ENCODE data around the gene TNFRSF9.
A peak's percentile ranks its signal among the peaks of the same experiment; 100 is the strongest.
"Not testable (repeated sequence)": the region's sequence is repeated elsewhere in the genome, so short reads cannot be mapped to it uniquely, and the experiment has no call there.

The TNFRSF9 gene

DNA sequence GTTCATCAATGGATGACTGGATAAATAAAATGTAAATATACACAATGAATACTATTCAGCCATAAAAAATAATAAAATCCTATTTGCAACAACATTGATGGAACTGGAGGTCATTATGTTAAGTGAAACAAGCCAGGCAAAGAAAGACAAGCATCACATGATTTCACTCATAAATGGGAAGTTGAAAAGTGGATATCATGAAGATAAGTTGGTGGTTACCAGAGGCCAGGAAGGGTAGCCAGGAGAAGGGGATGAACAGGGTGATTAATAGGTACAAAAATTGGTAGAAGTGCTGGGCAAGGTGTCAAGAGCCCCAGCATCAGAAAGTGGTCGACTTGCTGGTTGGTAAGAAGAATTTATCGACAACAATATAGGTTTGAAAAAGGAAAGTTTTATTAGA is 19.5 kb upstream of the TNFRSF9 start:
- DNase-seq = no peak

DNA sequence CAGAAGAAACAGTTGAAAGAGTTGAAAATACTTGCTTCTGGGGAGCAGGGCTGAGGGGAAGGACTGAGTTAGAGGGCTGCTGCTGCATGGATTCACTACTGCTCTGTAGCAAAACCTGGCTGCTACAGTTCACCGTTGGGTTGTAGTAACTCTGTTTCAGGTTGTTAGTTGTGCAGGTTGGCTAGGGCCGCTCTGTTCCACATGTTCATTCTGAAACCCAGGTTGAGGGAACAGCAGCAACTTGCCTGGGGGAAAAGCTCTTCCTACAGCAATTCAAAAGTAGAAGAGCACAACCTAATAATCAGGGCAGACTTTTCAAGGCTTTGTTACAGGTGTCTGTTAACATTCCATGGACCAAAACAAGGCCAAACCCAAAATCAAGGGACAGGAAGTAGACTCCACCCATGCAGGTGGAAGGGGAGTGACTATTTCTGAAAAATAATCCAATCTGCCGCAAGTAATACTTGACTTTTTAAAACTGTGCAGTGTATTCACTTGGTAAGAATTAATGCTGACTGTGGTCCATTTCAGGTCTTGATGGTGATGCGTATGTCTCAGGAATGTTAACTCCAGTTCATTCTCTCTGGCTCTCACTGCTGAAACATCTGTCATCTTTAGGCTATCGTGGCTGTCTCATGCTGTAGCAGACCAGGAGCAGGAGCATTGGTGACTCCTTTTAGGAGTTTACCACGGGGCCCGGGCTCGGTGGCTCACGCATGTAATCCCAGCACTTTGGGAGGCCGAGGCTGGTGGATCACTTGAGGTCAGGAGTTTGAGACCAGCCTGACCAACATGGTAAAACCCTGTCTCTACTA is 15.8 kb upstream of the TNFRSF9 start:
- DNase-seq = no peak

DNA sequence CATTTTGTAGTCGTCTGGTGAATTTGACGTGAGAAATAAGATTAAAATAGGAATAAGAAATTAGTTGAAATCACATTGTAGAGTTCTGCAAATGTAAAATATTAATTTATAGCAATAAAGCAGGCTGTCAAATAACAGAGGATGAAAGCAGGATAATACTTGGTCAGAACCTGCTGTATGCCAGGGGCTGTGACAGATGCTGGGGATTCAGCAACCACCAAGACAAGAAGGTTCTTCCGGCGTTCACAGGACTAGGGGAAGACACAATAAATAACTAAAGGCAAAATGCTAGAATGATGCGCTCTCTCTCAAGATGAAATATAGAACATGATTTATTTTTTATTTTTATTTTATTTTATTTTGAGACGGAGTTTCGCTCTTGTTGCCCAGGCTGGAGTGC is 14.0 kb upstream of the TNFRSF9 start:
- no peak for DNase-seq

DNA sequence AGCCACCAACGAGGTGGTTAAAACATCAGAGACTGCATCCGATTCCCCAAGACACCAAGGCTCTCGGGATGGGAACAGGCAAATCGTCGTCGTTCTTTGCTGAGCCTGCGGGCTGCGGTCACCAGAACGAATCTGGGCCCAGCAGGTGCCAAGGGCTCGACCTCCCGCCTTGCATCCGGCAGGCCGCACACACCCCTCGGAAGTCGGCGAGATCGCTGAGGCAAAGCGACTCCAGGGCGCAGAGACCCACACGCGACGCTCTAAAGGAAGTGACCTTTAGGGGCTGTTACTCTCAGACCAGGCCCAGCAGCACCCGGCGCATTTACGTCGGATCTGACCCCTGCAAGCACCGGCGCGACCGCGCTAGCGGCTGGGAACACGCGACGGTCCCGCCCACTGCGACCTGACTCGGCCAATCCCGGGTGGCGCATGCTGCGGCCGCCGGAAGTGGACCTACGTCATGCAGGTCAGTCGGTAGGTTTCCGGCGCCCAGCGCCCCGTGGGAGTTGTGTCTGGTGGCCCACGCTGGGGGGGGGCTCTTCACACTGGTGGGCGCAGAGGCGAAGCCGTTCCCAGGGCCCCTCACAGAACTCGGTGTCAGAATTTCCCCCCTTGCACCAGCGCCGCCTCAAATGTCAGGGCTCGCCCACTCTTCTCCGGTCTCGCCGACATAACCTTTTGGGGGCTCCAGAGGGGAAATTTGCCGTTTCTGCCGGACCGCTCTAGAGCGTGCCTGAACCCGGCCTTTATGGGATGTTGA is 13.4 kb upstream of the TNFRSF9 start:
- DNase-seq = peak; percentile 78

DNA sequence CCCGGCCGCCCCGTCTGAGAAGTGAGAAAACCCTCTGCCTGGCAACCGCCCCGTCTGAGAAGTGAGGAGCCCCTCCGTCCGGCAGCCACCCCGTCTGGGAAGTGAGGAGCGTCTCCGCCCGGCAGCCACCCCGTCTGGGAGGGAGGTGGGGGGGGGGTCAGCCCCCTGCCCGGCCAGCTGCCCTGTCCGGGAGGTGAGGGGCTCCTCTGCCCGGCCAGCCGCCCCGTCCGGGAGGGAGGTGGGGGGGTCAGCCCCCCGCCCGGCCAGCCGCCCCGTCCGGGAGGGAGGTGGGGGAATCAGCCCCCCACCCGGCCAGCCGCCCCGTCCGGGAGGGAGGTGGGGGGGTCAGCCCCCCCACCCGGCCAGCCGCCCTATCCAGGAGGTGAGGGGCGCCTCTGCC is 12.2 kb upstream of the TNFRSF9 start:
- DNase-seq = not testable (repeated sequence)

DNA sequence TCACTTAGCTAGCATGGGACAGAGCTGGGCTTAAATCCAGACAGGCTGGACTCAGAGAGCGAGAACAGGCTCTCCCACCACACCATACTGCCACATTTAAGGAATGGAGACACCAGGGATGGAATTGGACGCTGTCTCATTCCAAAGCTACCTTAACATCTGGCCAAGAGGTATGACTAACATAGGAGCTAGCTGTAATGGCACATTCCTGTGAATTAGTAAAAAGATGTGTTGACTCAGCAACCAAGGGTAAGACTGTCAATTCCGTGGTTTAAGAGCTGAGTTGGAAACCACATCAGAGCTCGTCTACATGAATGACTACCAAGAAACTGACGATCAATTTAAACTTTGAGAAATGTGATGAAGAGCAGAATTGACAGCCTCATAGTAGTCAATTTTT is 8.3 kb upstream of the TNFRSF9 start:
- DNase-seq = peak; percentile 34

DNA sequence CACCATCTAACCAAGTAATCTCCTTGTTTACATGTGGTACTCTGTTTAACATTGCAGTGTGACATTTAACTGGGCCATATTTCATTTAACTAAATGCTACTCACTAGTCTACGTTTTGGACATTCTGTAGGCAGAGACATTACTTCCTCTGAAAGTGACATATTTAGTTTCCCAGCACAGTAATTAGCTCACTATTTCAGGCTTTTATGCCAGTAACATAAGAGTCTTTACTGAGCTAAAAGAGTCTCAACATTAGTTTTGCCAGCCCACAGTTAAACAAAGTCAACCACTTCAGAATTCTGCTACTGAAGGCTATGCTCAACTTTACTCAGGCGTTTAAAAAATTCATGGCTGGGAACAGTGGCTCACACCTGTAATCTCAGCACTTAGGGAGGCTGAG is 2.6 kb upstream of the TNFRSF9 start:
- DNase-seq = no peak

DNA sequence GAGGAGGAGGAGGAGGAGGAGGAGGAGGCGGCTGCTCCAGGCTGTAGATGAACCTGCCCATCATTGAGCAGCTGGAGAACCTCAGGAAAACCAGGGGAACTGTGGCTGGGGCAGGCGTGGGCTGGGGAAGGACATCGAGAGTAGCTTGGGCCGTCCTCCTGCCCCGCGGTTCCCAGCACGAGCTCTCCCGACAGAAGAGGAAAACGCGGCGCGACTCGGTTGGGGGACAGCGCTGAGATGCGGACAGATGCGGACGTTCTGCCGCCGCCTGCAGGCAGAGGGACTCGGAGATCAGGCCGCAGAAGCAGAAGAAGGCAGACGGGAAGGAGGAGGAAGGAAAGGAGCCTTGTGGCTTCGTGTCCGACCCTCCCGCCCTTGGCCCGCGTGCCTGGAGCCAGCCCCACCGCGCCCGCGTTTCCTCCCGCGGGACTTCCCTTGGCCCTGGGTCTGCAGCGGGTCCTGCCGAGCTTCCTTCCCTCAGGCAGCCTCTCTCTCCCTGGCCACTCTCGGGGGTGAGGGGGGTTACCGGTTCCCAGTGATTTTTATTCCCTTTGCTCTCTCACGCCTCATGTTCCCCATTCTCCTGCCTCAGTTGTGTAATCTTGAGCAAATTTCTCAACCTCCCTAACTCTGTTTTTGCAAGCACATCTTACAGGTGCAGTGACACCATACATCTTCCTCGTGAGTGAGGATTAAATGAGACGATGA is 1.7 kb upstream of the TNFRSF9 start:
- DNase-seq = peak; percentile 54

DNA sequence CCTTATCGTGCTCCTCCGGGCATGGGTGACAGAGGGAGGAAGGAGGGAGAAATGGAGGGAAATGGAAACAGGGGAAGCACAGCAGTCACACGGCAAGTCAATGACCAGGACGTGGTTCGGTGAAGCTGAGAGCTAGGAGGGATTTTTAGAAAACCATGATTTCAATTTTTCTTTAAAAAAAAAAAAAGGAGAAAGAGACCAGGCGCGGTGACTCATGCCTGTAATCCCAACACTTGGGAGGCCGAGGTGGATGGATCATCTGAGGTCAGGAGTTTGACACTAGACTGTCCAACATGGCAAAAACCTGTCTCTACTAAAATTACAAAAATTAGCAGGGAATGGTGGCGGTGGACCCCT is 776 bp upstream of the TNFRSF9 start:
- no peak for DNase-seq

DNA sequence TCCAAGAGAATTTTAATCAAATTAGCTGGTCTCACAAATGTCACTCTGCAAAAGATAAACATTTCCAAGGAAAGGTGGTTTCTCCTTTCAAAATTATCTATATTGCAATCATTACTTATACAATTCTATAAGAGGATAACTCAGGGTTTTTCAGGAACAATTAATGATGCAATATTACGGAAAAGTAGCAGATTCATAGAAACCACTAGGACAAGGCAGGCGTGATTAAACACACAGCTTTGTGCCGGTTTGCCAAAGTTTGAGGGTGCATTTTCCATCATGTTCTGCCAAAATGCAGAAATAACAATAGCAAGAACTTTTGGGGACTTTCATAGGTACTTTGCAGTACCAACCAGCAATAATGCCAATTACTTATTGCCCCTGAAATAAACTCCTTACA is 605 bp downstream of the TNFRSF9 start:
- DNase-seq = no peak

DNA sequence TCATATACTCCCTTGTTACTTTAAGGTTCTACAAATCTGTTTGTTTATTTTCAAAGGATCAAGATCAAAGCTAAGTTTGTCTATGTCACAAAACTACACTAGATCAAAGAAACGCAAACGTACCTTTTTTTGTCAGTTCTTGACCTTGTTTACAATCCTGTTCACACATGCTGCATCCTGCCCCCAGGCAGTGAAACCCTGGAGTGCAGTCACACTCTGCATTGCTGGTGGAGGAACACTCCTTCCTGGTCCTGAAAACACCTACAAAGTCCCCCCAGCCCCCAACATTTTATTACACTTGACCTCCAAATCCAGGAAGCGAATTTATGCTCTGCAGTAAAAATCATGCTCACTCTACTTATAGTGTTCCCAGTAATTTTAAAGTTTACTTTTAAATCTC is 2.6 kb downstream of the TNFRSF9 start:
- no peak for DNase-seq

DNA sequence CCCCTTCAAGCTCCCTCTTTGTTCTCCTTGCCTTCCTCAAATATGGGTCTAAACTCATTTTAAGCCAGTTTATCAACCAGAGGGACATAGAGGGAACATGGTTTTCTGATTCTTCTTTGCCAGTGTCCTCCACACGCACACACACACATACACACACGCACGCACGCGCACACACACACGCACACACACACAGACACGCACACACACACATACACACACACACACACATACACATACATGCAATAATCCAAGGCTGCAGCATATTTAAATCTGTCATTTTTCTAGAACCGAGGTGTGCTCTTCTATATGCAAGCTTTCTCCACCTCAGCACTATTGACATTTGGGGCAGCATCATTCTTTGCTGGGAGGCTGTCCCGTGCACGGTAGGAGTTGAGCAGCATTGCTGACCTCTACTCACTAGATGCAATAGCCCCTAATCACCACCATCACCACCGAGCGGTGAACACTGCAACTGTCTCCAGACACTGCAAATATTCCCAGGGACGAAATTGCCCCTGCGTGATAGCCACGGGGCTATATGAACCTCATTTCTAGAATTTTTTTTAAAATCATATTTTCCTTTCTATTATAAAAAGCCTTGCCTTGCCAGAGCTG is 8.0 kb downstream of the TNFRSF9 start:
- no peak for DNase-seq

DNA sequence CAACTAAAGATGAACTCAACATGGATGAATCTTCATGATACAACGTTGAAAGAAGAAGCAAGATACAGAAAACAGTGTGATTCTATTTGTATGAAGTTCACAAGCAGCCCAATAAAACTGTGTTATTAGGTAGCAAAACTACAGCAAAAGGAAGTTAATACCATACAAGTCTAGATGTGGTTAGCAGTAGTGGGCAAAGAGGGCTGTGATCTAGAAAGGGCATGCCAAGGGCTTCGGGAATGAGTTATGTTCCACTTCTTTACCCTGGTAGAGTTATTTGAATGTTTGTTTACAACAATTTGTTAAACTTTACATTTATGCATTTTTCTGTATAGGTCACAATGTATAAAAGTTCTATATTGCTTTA is 9.2 kb downstream of the TNFRSF9 start:
- DNase-seq = no peak

DNA sequence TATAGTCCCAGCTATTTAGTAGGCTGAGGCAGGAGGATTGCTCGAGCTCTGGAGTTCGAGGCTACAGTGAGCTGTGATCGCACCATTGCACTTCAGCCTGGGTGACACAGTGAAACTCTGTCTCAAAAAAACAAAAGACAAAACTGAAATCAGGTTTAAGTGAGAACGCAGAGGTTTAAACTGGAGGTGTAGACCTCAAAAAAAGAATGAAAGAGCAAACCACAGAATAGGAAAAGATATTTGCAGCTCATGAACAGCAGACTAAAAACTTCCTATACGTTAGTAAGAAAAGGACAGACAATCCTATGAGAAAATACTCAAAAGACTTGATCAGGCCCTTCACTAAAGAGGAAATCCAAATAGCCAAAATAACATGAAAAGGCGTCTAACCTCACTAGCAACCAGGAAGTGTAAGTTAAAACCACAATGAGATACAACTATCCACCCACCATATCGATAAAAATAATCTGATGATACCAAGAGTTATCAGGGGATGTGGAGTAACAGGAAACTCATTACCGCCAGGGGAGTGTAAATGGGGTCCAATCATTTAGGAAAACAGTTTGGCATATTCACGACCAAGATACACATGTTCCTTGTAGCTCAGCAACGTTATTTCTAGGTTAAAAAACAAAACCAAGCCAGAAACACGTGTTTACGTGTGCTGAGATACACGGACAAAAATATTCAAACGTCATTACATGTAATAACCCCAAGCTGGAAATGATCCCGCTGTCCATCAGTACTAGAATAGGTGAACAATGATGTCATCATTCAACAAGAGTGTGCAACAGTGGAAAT is 9.8 kb downstream of the TNFRSF9 start:
- no peak for DNase-seq

DNA sequence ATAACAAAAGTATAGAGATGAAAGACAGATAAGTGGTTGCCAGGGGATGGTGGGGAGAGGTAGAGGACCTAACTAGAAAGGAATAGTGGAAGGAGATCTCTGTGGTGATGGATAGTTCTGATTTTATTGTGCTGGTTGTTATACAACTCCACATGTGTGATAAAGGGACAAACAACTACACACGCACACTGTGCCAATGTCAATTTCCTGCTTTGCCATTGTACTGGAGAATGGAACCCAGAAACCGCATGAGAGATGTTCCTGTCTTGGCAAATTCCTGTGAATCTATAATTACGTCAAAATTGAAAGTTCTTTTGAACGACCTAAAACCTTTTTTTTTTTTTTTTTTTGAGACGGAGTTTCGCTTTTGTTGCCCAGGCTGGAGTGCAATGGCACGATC is 11.0 kb downstream of the TNFRSF9 start:
- no peak for DNase-seq

DNA sequence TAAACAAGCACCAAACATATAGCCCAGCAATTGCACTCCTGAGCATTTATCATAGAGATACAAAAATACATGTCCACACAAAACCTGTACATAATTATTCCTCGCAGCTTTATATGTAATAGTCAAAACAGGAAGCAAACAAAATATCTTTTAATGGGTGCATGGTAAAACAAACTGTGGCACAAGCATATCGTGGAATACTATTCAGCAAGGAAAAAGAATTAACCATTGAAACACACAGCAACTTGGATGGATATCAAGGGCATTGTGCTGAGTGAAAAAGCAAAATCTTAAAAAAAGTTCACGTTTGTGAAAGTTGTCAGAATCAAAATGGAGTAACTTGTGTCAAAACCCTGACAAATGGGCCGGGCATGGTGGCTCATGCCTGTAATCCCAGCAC is 12.4 kb downstream of the TNFRSF9 start:
- DNase-seq = no peak

DNA sequence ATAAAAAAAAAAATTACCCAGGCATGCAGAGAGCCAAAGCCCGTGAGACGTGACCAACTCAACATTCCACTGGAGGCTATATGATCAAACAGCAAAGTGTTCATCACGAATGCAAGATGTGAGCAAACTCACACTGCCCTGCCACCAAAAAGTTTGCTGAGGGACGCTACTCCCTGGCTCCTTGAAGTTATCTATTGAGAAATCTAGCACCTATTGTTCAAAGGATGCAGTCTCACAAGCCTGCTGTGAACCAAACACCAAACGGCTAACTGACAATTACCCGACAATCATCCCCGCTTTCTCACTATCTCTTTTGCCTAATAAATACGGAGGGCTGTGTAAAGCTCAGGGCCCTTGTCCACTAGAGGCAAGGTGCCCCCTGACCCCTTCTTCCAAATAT is 13.6 kb downstream of the TNFRSF9 start:
- DNase-seq = not testable (repeated sequence)

DNA sequence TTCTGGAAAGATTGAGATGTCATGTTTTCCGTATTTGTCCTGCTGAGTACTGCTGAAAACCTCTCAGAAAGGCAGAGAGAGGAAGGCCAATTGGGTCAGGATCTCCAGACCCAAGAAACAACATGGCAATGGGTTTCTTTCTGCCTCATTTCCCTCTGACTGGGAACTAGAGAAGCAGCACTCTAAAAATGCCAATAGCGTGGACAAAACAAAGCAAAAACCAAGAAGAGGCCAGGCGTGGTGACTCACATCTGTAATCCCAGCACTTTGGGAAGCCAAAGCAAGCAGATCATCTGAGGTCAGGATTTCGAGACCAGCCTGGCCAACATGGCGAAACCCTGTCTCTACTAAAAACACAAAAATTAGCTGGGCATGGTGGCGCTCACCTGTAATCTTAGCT is 18.3 kb downstream of the TNFRSF9 start:
- no peak for DNase-seq

DNA sequence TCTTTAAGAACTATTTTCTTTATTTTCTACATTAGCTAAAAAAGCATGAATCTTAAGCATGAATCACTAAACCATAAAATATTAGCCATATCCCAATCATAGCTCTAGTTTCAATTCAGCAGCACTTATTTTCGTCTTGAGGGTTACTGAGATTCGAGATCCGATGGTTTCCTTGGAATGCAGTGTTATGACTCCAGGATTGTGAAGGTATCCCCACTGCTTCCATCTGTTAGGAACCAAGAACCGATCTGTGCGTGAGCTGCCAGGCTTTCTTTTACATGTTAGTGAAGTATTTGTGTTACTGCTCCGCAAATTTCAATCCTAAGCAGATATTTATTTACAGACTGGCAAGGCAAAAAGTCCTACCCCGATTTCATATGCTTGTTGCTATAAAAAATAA is 18.8 kb downstream of the TNFRSF9 start:
- DNase-seq = no peak

DNA sequence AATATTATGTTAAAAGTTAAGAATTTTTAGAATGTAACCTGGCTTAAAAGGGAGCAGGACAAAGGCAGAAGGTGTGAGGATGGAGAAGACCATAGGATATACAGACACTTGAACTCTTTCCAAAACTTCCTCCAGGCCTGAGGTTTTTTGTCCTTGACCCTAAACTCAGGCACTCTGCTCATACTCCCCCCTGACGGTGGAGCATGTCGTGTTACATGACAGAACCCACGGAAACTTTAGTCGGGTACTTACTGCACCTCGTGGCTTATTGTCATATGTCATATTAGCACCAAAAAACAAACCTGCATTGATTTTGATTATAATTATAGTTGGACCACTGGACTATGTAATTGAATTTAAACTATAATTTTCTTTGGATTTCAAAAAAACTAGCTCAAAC is 20.8 kb downstream of the TNFRSF9 start:
- no peak for DNase-seq

DNA sequence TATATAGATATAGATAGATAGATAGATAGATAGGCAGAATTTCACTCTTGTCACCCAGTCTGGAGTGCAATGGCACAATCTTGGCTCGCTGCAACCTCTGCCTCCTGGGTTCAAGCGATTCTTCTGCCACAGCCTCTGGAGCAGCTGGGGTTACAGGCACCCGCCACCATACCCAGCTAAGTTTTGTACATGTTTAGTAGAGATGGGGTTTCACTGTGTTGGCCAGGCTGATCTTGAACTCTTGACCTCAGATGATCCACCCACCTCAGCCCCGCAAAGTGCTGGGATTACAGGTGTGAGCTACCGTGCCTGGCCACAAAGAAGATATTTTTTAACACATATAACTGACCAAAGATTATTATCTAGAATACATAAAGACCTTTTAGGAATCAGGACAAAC is 22.7 kb downstream of the TNFRSF9 start:
- DNase-seq = not testable (repeated sequence)

DNA sequence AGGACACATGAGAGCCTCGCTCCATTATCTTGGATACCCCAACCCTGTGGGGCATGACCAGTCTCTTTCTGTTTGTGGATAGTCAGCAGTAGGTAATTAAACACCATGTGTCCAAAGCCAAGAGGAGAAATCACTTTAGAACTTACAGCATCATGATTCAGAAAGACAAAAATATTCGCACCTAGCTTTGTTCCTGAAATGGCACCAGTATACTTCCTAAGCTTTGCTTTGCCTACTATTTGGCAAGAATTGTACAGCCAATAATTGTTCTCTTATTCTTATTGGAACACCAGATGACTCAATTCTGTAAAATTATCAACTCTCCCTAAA is 24.2 kb downstream of the TNFRSF9 start:
- DNase-seq = no peak
